ENCODE measurements around the gene S100A7A. TPM values are rescaled to one million over a fixed set of nuclear protein-coding genes. Genes with fewer than 3 reads are reported as not detected.
"Not testable (repeated sequence)": the region's sequence is repeated elsewhere in the genome, so short reads cannot be mapped to it uniquely, and the experiment has no call there.

Gene S100A7A
- total and polyA plus RNA-seq, 2 donors (not counting 3 experiments of a cell fraction or from before 2014, with no cell fraction given): not detected

DNA sequence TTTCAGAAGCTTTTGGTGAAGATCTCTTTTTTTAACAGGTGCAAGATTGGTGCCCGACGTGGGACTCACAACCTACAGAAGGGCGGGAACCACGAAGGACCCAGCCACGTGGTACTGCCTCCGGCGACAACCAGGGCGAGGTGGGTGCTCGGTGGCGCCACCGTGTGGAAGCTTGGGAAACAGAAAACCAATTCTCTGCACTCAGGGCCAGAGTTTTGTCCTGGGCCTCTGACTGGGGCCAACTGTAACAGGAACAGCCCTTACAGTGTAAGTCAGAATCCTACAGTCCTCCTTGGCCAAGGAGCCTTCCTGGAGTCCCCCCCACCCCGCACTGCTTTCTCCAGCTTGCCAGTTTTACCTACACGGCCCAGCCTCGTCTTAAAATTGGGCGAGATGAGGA is 11.6 kb upstream of the S100A7A start:
- no peaks in the 10 kb centered on the region for H3K9me1 ChIP-seq (replicated peaks; ENCODE audit: control insufficient read depth, extremely low read depth, insufficient read depth, low read length)
- no TSS peak for BruUV-seq (replicated peaks)
- H3K4me1 ChIP-seq (ENCODE audit: control insufficient read depth, extremely low read depth, insufficient read depth, low read length): no peaks in the 10 kb centered on the region
- POLR2A ChIA-PET: no interaction called here
- intact Hi-C loops (cut with micrococcal nuclease): loop anchor here (2.0 kb wide), 1 partner anchor 52 kb away; no protein-coding TSS in a partner anchor
- no peak overlapping the region for H3K9ac ChIP-seq (replicated peaks; ENCODE audit: extremely low read depth, insufficient read depth, low read length)
- H3K4me3 ChIP-seq (replicated peaks in 1 of 3; ENCODE audit: insufficient read depth in 1 of 3, low read depth in 1 of 3, low read length in 3 of 3): no peak overlapping the region
- H2AFZ ChIP-seq (ENCODE audit: low read depth, low read length): no peak overlapping the region
- no peaks in the 10 kb centered on the region for H3K9me3 ChIP-seq (replicated peaks; ENCODE audit: control insufficient read depth, insufficient read depth, low read length)
- H3K36me3 ChIP-seq (ENCODE audit: control insufficient read depth in 2 of 2, extremely low read depth in 1 of 2, insufficient read depth in 2 of 2, low read length in 2 of 2): no peaks in the 10 kb centered on the region
- dilution Hi-C loops (cut with MboI; ENCODE audit: extremely low pct_ligation_motif_present, low sequenced_read_pairs): no loop called here
- FAIRE-seq (peak; percentile 76), DNase-seq (ENCODE audit: low read depth, low spot score) (no peak)
- TF ChIP-seq JUN (IDR thresholded peaks at IDR 0.05; ENCODE audit: borderline replicate concordance, insufficient read depth, insufficient read length, low read depth): no peak
- TF ChIP-seq, protein P1, sequence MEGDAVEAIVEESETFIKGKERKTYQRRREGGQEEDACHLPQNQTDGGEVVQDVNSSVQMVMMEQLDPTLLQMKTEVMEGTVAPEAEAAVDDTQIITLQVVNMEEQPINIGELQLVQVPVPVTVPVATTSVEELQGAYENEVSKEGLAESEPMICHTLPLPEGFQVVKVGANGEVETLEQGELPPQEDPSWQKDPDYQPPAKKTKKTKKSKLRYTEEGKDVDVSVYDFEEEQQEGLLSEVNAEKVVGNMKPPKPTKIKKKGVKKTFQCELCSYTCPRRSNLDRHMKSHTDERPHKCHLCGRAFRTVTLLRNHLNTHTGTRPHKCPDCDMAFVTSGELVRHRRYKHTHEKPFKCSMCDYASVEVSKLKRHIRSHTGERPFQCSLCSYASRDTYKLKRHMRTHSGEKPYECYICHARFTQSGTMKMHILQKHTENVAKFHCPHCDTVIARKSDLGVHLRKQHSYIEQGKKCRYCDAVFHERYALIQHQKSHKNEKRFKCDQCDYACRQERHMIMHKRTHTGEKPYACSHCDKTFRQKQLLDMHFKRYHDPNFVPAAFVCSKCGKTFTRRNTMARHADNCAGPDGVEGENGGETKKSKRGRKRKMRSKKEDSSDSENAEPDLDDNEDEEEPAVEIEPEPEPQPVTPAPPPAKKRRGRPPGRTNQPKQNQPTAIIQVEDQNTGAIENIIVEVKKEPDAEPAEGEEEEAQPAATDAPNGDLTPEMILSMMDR (IDR thresholded peaks at IDR 0.05; ENCODE audit: extremely low read depth in 1 of 2, insufficient read depth in 1 of 2, low read depth in 1 of 2, low read length in 2 of 2): peak; percentile 43 to 50
- peak; percentile 54 for TF ChIP-seq MAX (IDR thresholded peaks at IDR 0.05; ENCODE audit: insufficient read depth, insufficient read length)
- CTCF ChIA-PET: interaction anchor here (1.0 to 2.5 kb wide), 2 partner anchors 10 to 51 kb away, joined by 3 to 5 read pairs; no protein-coding TSS in a partner anchor
- H3K4me2 ChIP-seq (ENCODE audit: insufficient read depth, low read length): no peak overlapping the region
- no peak overlapping the region for H3K27ac ChIP-seq (ENCODE audit: insufficient read depth, low read depth, low read length)
- no peaks in the 10 kb centered on the region for H4K20me1 ChIP-seq (replicated peaks; ENCODE audit: control insufficient read depth, extremely low read depth, insufficient read depth, low read length)
- no peaks in the 10 kb centered on the region for H3K79me2 ChIP-seq (ENCODE audit: control insufficient read depth, insufficient read depth, low read length)
- H3K27me3 ChIP-seq (ENCODE audit: control insufficient read depth in 2 of 2, insufficient read depth in 2 of 2, low read length in 2 of 2): peaks cover 0 to 2% of the 10 kb centered on the region in 2 experiments

GRCh38 chr1:153405825-153406599 is 10.3 kb upstream of the S100A7A start:
- H3K27me3 ChIP-seq (ENCODE audit: control insufficient read depth in 2 of 2, insufficient read depth in 2 of 2, low read length in 2 of 2); H3K4me2 ChIP-seq (ENCODE audit: insufficient read depth, low read length); H3K4me3 ChIP-seq (replicated peaks in 1 of 3; ENCODE audit: insufficient read depth in 1 of 3, low read depth in 1 of 3, low read length in 3 of 3); H3K9me1 ChIP-seq (replicated peaks; ENCODE audit: control insufficient read depth, extremely low read depth, insufficient read depth, low read length); DNase-seq (ENCODE audit: low read depth, low spot score); H3K9ac ChIP-seq (replicated peaks; ENCODE audit: extremely low read depth, insufficient read depth, low read length); H3K79me2 ChIP-seq (ENCODE audit: control insufficient read depth, insufficient read depth, low read length); FAIRE-seq; H3K27ac ChIP-seq (ENCODE audit: insufficient read depth, low read depth, low read length); H3K36me3 ChIP-seq (ENCODE audit: control insufficient read depth in 2 of 2, extremely low read depth in 1 of 2, insufficient read depth in 2 of 2, low read length in 2 of 2); BruUV-seq (replicated peaks); POLR2A ChIA-PET; H3K4me1 ChIP-seq (ENCODE audit: control insufficient read depth, extremely low read depth, insufficient read depth, low read length); H2AFZ ChIP-seq (ENCODE audit: low read depth, low read length); H4K20me1 ChIP-seq (replicated peaks; ENCODE audit: control insufficient read depth, extremely low read depth, insufficient read depth, low read length); dilution Hi-C loops (cut with MboI; ENCODE audit: extremely low pct_ligation_motif_present, low sequenced_read_pairs); H3K9me3 ChIP-seq (replicated peaks; ENCODE audit: control insufficient read depth, insufficient read depth, low read length): not testable (repeated sequence)
- intact Hi-C loops (cut with micrococcal nuclease): loop anchor here (2.0 kb wide), 1 partner anchor 53 kb away; no protein-coding TSS in a partner anchor
- CTCF ChIA-PET: interaction anchor here (2.5 kb wide), 1 partner anchor 52 kb away, joined by 5 read pairs; no protein-coding TSS in a partner anchor

- H3K4me2 ChIP-seq (ENCODE audit: insufficient read depth, low read length); FAIRE-seq; H2AFZ ChIP-seq (ENCODE audit: low read depth, low read length); H4K20me1 ChIP-seq (replicated peaks; ENCODE audit: control insufficient read depth, extremely low read depth, insufficient read depth, low read length); H3K9me3 ChIP-seq (replicated peaks; ENCODE audit: control insufficient read depth, insufficient read depth, low read length); intact Hi-C loops (cut with micrococcal nuclease); DNase-seq (ENCODE audit: low read depth, low spot score); H3K4me1 ChIP-seq (ENCODE audit: control insufficient read depth, extremely low read depth, insufficient read depth, low read length); POLR2A ChIA-PET; CTCF ChIA-PET; H3K4me3 ChIP-seq (replicated peaks in 1 of 3; ENCODE audit: insufficient read depth in 1 of 3, low read depth in 1 of 3, low read length in 3 of 3); BruUV-seq (replicated peaks); H3K27ac ChIP-seq (ENCODE audit: insufficient read depth, low read depth, low read length); H3K27me3 ChIP-seq (ENCODE audit: control insufficient read depth in 2 of 2, insufficient read depth in 2 of 2, low read length in 2 of 2); H3K9me1 ChIP-seq (replicated peaks; ENCODE audit: control insufficient read depth, extremely low read depth, insufficient read depth, low read length); H3K36me3 ChIP-seq (ENCODE audit: control insufficient read depth in 2 of 2, extremely low read depth in 1 of 2, insufficient read depth in 2 of 2, low read length in 2 of 2); H3K79me2 ChIP-seq (ENCODE audit: control insufficient read depth, insufficient read depth, low read length); H3K9ac ChIP-seq (replicated peaks; ENCODE audit: extremely low read depth, insufficient read depth, low read length); dilution Hi-C loops (cut with MboI; ENCODE audit: extremely low pct_ligation_motif_present, low sequenced_read_pairs): not testable (repeated sequence)
Measured at GRCh38 chr1:153407274-153407673, 9.0 kb upstream of the S100A7A start.

Measured in endothelial cell of umbilical vein (primary cell).